ENCODE data around the gene SERPIND1. TPM values are rescaled to one million over a fixed set of nuclear protein-coding genes. Genes with fewer than 3 reads are reported as not detected.

The SERPIND1 gene
- total RNA-seq, 1 donor from 2014 or later = 1.6 TPM

- DNase-seq (ENCODE audit: low spot score) (no peak), ATAC-seq (no peak)
- intact Hi-C loops (cut with DNase I) = no loop called here
Measured at GRCh38 chr22:20786536-20786979, 12.6 kb downstream of the SERPIND1 start.

- no peak for ATAC-seq
- intact Hi-C loops (cut with DNase I) = no loop called here
- no peak for DNase-seq (ENCODE audit: low spot score)
Measured at GRCh38 chr22:20787223-20787622, 13.3 kb downstream of the SERPIND1 start.

DNA sequence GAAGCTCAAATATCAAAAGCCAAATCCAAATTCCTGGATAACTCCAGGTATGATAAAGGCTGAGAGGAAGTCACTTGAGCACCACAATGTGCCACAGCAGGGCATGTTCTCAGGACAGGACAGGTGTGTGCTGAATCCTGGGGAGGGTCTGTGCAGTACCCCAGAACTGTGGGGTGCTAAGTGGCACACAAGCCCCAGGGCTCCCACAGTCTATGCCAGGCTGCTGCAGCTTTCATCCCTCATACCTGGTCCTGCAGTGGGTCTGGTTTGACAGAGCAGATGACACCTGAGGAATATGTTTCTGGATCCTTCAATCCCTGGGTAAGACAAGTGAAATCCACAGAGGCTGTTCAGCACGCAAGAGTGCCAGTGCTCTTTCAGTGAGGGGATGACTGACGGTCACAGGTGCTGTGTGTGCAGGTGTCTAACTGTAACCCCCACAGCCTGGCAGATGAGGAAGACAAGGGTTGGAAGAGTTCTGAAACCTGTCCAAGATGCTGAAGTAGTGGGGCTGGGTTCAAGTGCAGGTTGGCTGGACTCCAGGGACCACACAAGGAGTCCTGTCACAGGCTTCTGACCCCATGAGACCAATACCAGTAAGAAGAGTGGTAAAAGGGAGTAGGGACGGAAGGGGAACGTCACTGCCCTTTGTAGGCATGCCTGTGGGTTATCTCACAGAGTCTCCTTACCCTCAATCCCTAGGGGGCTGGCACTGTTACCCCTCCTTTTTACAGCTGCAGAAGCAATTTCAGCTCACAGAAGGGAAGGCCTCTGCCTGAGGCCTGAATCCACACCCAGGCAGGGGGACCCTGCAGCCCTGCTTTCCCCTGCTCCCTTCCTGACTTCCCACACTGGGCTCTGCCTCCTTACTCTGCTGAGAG is 14.1 kb downstream of the SERPIND1 start:
- intact Hi-C loops (cut with DNase I) = no loop called here
- ATAC-seq = no peak
- no peak for DNase-seq (ENCODE audit: low spot score)

DNA sequence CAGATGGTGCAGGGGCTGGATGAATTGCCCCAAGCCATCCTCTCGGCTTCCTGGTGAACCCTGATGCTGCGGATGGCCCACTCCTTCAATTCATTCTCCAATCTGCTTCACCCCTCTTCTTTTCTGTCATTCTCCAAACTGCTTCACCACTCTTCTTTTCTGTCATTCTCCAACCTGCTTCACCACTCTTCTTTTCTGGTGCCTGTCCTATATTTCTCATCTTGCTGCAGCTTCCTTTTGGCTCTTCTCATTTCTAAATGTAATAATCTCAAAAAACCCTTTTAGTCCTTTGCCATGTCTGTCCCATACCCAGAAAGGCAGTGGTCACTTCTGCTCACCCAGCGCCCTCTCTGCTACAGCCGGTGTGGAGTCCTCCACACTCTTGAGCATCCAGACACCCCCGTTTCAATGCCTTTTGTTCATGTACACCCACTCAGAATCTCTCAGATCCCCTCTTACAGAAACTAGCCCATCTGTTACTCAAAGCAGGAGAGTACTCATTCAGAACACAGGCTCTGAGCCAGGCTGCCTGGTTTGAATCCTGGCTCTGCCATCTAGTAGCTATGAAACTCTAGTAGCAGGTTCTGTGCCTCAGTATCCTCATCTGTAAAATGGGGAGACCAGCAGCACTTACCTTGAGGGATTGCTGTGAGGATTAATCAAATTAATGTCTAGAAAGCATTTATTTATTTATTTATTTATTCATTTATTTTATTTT is 14.9 kb downstream of the SERPIND1 start:
- intact Hi-C loops (cut with DNase I) = no loop called here
- ATAC-seq (no peak), DNase-seq (ENCODE audit: low spot score) (no peak)

DNA sequence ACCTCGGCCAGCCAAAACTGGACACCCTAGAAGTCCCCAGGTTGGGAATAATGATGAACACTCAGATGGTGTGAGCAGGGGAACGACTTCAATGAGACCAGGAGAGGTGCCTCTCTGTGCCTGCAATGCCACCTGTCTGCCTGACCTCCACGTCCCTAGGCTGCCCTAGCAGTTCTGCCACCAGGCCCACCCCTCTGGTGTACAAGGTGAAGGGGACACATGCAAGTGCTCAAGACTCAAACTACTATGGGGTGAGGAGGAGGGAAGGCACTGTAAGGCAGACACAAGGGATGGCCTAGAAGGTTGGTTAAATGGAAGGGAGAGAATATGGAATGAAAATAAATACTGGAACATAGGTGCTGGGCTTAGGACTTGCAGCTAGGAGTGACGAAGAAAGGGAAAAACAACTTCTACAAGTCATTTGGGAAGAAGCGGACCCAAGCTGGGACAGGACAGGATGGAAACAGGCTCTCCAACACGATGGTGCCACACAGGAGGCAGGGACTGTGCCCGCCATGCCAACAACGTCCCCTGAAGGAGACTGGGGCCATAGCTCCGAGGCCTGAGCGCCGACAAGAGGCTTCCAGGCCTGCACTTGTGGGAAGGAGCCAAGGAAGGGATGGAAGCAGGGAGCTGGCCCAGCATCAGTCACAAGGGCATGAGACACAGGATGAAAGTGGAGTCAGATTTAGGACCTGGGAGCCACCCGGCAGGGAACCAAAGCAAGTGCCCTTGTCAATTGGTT is 18.5 kb downstream of the SERPIND1 start:
- ATAC-seq (no peak), DNase-seq (ENCODE audit: low spot score) (no peak)
- intact Hi-C loops (cut with DNase I) = no loop called here

DNA sequence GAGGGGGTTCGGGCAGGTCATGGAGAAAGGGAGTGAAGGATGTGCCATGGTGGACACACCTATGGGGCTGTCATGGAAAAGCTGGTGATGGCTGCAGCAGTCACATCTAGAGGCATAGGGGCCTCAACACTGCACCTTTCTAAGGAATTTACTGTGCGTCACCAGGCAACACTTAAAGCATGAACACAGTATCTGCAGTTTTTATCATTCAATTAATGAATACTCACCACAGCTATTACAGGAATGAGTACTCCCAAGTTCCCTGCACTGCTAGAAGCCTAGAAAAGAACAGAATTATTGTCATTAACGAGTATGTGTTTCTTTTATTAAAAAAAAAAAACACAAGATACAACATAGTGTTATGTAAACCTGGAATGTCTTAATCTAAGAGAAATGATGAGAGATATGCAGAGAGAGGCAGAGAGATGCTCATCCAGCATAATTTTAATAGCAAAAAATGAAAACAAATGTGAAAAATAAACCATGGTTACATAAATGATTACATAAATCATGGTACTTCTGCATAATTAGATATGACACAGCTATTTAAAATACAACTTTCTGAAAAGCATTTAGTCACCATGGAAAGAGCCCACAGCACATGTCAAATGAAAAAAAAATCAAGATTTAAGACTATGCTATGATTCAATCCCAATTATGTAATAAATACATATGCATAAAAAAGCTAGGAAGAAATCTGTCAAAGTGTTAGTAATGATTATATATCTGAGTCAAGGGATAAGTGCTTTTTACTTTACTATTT is 19.2 kb downstream of the SERPIND1 start:
- ATAC-seq (no peak), DNase-seq (ENCODE audit: low spot score) (no peak)
- intact Hi-C loops (cut with DNase I) = no loop called here

GRCh38 chr22:20793748-20794649 is 20.1 kb downstream of the SERPIND1 start:
- ATAC-seq (no peak), DNase-seq (ENCODE audit: low spot score) (no peak)
- intact Hi-C loops (cut with DNase I) = no loop called here

- intact Hi-C loops (cut with DNase I) = no loop called here
- DNase-seq (ENCODE audit: low spot score) (no peak), ATAC-seq (no peak)
Measured at GRCh38 chr22:20794650-20795413, 20.9 kb downstream of the SERPIND1 start.

GRCh38 chr22:20796731-20797130 is 22.8 kb downstream of the SERPIND1 start:
- DNase-seq (ENCODE audit: low spot score) (no peak), ATAC-seq (no peak)
- intact Hi-C loops (cut with DNase I) = no loop called here

- intact Hi-C loops (cut with DNase I) = no loop called here
- DNase-seq (ENCODE audit: low spot score) (no peak), ATAC-seq (no peak)
Measured at GRCh38 chr22:20798218-20798617, 24.3 kb downstream of the SERPIND1 start.

DNA sequence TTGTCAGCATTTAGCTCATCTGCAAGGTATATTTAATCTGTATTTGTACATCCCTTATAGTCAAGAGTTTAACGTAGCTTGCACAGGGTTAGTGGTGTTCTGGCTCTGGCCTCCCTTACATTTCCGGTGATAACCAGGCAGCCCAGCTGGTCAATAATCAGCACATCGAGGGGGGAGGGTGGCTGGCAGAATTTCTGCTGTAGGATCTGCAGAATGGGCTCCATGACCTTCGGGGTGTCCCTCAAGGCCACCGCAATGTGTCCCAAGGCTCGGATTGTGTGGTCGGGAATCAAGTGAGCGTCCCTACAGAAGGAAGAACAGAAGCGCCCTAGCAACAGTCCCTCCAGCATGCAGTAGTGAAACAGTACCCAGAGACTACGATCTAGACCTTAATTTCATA is 25.1 kb downstream of the SERPIND1 start:
- no peak for ATAC-seq
- no peak for DNase-seq (ENCODE audit: low spot score)
- intact Hi-C loops (cut with DNase I) = no loop called here

DNA sequence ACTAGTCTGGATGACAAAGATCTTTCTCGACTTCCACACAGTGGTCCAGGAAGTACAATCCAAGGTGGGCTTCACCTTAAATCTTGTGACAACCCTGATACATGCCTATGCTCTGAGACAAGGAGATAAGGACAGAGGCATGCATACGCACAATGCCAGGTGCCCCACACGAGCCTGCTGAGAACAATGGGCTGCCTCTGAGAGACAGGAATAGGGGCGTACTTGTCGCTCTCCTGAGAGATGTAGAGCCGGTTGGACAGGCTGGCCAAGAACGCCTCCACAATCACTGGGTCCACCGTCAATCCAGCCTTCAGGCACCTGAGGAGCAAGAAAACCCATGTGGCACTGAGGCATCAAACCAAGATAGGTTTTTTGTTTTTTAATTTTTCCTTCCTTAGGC is 25.5 kb downstream of the SERPIND1 start:
- no peak for ATAC-seq
- intact Hi-C loops (cut with DNase I) = no loop called here

GRCh38 chr22:20802452-20802851 is 28.5 kb downstream of the SERPIND1 start:
- DNase-seq (ENCODE audit: low spot score) (no peak), ATAC-seq (no peak)
- intact Hi-C loops (cut with DNase I) = no loop called here

More for the DNA sequence above, 25.5 kb downstream of the SERPIND1 start:
- DNase-seq (ENCODE audit: low spot score) = no peak

- intact Hi-C loops (cut with DNase I) = no loop called here
- ATAC-seq (no peak), DNase-seq (ENCODE audit: low spot score) (no peak)
Measured at GRCh38 chr22:20802922-20803553, 29.1 kb downstream of the SERPIND1 start.

DNA sequence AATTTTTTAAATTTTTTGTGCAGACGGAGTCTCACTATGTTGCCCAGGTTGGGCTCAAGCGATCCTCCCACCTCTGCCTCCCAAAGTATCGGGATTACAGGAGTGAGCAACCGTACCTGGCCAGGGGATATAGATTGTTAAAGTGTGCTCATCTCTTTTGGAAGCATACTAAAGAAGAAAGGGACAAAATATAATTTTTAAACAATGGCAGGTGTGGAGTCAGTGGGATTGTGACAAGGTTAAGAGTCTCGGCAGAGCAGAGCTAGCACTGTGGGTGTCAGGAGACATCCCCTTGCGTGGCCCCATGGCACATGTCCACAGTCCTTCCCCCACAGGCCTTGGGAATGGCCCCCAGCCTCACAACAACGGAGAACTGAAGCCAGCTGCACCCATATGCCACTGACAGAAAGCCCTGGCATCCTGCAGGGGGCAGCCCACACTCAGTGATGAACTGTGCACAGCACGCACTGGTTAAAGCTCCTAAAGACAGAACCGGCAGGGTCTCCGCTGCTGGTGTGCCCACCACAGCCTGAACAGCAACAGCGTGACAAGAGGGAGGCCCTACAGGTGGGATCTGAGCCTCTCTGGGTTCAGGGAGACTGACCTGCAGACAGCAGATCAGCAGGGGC is 29.9 kb downstream of the SERPIND1 start:
- peak; percentile 46 for ATAC-seq
- no peak for DNase-seq (ENCODE audit: low spot score)
- intact Hi-C loops (cut with DNase I) = no loop called here

- ATAC-seq (no peak), DNase-seq (ENCODE audit: low spot score) (no peak)
- intact Hi-C loops (cut with DNase I) = no loop called here
Measured at GRCh38 chr22:20804650-20805049, 30.7 kb downstream of the SERPIND1 start.
